ENCODE data around the gene FKBP15. TPM values are rescaled to one million over a fixed set of nuclear protein-coding genes. Genes with fewer than 3 reads are reported as not detected.
"Not testable (repeated sequence)": the region's sequence is repeated elsewhere in the genome, so short reads cannot be mapped to it uniquely, and the experiment has no call there.

FKBP15 gene
- total and polyA plus RNA-seq, 4 donors = 18.2 to 47.0 (median 44.1) TPM

DNA sequence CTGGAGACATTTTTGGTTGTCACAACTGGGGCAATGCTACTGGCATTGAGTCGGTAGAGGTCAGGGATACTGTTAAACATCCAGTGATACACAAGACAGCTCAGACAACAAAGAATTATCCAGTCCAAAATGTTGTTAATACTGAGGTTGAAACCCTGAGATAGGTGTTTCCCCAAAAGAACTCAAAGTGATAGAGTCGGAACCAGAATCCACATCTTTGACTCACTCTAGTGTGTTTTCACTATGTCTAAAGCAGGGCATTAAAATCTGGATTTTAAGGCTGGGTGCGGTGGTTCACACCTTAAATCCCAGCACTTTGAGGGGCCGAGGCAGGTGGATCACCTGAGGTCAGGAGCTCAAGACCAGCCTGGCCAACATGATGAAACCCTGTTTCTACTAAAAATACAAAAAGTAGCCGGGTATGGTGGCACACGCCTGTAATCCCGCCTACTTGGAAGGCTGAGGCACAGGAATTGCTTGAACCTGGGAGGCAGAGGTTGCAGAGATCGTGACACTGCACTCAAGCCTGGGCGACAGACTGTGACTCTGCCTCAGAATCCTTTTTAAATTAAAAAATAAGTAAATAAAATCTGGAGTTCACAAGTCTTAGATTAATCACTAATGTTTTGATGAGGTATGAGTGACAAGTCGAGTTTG lies 17.3 kb upstream of the FKBP15 start:
- no peak overlapping the region for H3K27ac ChIP-seq (ENCODE audit: low read depth in 1 of 2, low read length in 1 of 2)
- no peak overlapping the region for H3K4me3 ChIP-seq
- ATAC-seq (ENCODE audit: insufficient read depth, low FRiP score) (no peak), DNase-seq (no peak)
- H3K4me1 ChIP-seq (ENCODE audit: control insufficient read depth in 5 of 5, insufficient read depth in 5 of 5, low read length in 5 of 5) = peaks cover 3 to 10% (median 5%) of the 10 kb centered on the region in 5 donors
- H3K27me3 ChIP-seq (ENCODE audit: control insufficient read depth in 3 of 3, insufficient read depth in 3 of 3, low read length in 2 of 3) = no peaks in the 10 kb centered on the region
- TF ChIP-seq, protein P1, sequence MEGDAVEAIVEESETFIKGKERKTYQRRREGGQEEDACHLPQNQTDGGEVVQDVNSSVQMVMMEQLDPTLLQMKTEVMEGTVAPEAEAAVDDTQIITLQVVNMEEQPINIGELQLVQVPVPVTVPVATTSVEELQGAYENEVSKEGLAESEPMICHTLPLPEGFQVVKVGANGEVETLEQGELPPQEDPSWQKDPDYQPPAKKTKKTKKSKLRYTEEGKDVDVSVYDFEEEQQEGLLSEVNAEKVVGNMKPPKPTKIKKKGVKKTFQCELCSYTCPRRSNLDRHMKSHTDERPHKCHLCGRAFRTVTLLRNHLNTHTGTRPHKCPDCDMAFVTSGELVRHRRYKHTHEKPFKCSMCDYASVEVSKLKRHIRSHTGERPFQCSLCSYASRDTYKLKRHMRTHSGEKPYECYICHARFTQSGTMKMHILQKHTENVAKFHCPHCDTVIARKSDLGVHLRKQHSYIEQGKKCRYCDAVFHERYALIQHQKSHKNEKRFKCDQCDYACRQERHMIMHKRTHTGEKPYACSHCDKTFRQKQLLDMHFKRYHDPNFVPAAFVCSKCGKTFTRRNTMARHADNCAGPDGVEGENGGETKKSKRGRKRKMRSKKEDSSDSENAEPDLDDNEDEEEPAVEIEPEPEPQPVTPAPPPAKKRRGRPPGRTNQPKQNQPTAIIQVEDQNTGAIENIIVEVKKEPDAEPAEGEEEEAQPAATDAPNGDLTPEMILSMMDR (IDR thresholded peaks at IDR 0.05; ENCODE audit: control extremely low read depth, extremely low read depth) = no peak
- H3K36me3 ChIP-seq (ENCODE audit: control insufficient read depth in 4 of 4, insufficient read depth in 4 of 4, low read length in 4 of 4) = no peaks in the 10 kb centered on the region
- H3K9me3 ChIP-seq (ENCODE audit: control insufficient read depth in 4 of 4, insufficient read depth in 3 of 4, low read length in 3 of 4) = no peaks in the 10 kb centered on the region
- no peak overlapping the region for H3K9ac ChIP-seq (ENCODE audit: insufficient read depth in 1 of 2, low read length in 2 of 2)
- 92% methylated on average over 10 of the region's 10 CpGs for WGBS, 2 donors

DNA sequence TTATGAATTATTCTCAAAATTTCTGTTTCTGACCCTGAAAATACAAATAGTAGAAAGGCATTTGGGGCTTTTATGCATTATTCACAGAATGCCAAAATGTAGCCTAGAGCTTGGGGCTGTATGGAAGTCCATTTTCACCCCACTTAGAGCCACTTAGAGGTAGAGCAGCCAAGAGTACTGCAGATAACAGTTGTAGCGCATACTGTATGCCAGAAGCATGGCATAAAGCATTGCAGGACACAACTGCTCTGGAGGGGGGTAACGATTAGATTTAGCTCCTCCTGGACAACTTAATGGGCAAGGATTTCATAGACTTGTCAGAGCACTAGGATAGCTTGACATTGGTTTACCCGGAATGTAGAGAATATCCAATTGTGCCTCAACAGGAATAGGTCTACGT lies 15.9 kb upstream of the FKBP15 start:
- TF ChIP-seq, protein P1 (IDR thresholded peaks at IDR 0.05; ENCODE audit: control extremely low read depth, extremely low read depth) = no peak
- Histone ChIP-seq H3K27ac (ENCODE audit: low read depth in 1 of 2, low read length in 1 of 2) (no peak overlapping the region), H3K36me3 (ENCODE audit: control insufficient read depth in 4 of 4, insufficient read depth in 4 of 4, low read length in 4 of 4) (no peaks in the 10 kb centered on the region), H3K9ac (ENCODE audit: insufficient read depth in 1 of 2, low read length in 2 of 2) (no peak overlapping the region), H3K9me3 (ENCODE audit: control insufficient read depth in 4 of 4, insufficient read depth in 3 of 4, low read length in 3 of 4) (no peaks in the 10 kb centered on the region), H3K4me1 (ENCODE audit: control insufficient read depth in 5 of 5, insufficient read depth in 5 of 5, low read length in 5 of 5) (peaks cover 3 to 13% (median 9%) of the 10 kb centered on the region in 5 donors), H3K27me3 (ENCODE audit: control insufficient read depth in 3 of 3, insufficient read depth in 3 of 3, low read length in 2 of 3) (no peaks in the 10 kb centered on the region), H3K4me3 (no peak overlapping the region)
- ATAC-seq (ENCODE audit: insufficient read depth, low FRiP score) (no peak), DNase-seq (no peak)
- 91 to 94% methylated on average over 4 of the region's 4 CpGs for WGBS, 2 donors

DNA sequence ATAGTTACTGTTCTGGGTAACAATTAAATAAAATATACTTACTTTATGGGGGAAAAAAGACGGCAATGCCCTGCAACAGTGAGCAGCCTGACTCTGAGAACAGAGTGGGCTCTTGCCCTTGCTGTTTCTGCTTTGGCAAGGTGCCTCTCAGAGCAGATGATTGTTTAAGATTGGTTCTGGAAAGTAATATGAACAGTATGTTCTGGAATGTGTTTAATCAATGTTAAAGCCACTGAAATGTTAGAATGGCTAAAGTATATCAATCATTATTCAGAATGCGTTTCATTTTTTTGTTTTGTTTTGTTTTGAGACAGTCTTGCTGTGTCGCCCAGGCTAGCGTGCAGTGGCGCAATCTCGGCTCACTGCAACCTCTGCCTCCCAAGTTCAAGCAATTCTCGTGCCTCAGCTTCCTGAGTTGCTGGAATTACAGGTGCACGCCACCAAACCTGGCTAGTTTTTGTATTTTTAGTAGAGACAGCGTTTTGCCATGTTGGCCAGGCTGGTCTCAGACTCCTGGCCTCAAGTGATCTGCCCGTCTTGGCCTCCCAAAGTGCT lies 14.7 kb upstream of the FKBP15 start:
- ATAC-seq (ENCODE audit: insufficient read depth, low FRiP score); H3K9ac ChIP-seq (ENCODE audit: insufficient read depth in 1 of 2, low read length in 2 of 2): not testable (repeated sequence)
- H3K4me1 ChIP-seq (ENCODE audit: control insufficient read depth in 5 of 5, insufficient read depth in 5 of 5, low read length in 5 of 5) = peaks cover 3 to 13% (median 9%) of the 10 kb centered on the region in 5 donors

DNA sequence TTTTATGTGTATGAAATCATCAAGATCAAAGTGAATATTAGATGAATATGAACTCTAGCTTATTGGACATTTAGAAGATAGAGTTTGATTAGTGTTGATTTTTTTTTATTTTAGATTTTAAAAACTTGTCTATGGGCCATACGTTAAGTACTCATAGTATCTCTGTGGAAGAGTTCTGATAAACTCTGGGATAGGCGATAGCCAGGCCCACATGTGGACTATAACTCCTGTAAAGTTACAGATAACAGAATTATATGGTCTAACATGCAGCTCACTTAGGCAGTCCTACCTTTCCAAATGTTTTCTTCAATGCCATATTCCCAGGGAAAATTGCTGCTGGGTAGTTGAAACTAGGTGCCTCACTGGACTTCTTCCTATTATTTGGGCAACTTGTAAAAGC lies 10.6 kb upstream of the FKBP15 start:
- DNase-seq = no peak
- Histone ChIP-seq H3K27ac (ENCODE audit: low read depth in 1 of 2, low read length in 1 of 2) (no peak overlapping the region), H3K36me3 (ENCODE audit: control insufficient read depth in 4 of 4, insufficient read depth in 4 of 4, low read length in 4 of 4) (peaks cover 0 to 2% (median 0%) of the 10 kb centered on the region in 4 donors), H3K27me3 (ENCODE audit: control insufficient read depth in 3 of 3, insufficient read depth in 3 of 3, low read length in 2 of 3) (no peaks in the 10 kb centered on the region), H3K4me3 (no peak overlapping the region), H3K4me1 (ENCODE audit: control insufficient read depth in 5 of 5, insufficient read depth in 5 of 5, low read length in 5 of 5) (peaks cover 0 to 13% (median 7%) of the 10 kb centered on the region in 5 donors), H3K9ac (ENCODE audit: insufficient read depth in 1 of 2, low read length in 2 of 2) (no peak overlapping the region), H3K9me3 (ENCODE audit: control insufficient read depth in 4 of 4, insufficient read depth in 3 of 4, low read length in 3 of 4) (no peaks in the 10 kb centered on the region)
- TF ChIP-seq, protein P1 (IDR thresholded peaks at IDR 0.05; ENCODE audit: control extremely low read depth, extremely low read depth) = no peak
- 98 to 100% methylated on average over 2 of the region's 2 CpGs for WGBS, 2 donors
- ATAC-seq (ENCODE audit: insufficient read depth, low FRiP score) = no peak

More for the DNA sequence above, 14.7 kb upstream of the FKBP15 start:
- not testable (repeated sequence) for DNase-seq; H3K9me3 ChIP-seq (ENCODE audit: control insufficient read depth in 4 of 4, insufficient read depth in 3 of 4, low read length in 3 of 4); H3K27ac ChIP-seq (ENCODE audit: low read depth in 1 of 2, low read length in 1 of 2); H3K4me3 ChIP-seq; H3K27me3 ChIP-seq (ENCODE audit: control insufficient read depth in 3 of 3, insufficient read depth in 3 of 3, low read length in 2 of 3); H3K36me3 ChIP-seq (ENCODE audit: control insufficient read depth in 4 of 4, insufficient read depth in 4 of 4, low read length in 4 of 4)
- 58 to 73% methylated on average over 10 of the region's 10 CpGs for WGBS, 2 donors

Measured in lung (tissue), 12 donors.